Epidermal melanocyte (primary cell): ENCODE data around the gene BMPR1B.
"Not testable (repeated sequence)": the region's sequence is repeated elsewhere in the genome, so short reads cannot be mapped to it uniquely, and the experiment has no call there.

Experiments used
- DNase-seq: peaks from one replicate; pipeline ENCODE4 v3.0.0; 2011; ENCODE audit warnings: low spot score; ENCODE audit not compliant: insufficient read length

Gene BMPR1B

GRCh38 chr4:94832329-94832728 lies 74.6 kb downstream of the BMPR1B start:
- not testable (repeated sequence) for DNase-seq

DNA sequence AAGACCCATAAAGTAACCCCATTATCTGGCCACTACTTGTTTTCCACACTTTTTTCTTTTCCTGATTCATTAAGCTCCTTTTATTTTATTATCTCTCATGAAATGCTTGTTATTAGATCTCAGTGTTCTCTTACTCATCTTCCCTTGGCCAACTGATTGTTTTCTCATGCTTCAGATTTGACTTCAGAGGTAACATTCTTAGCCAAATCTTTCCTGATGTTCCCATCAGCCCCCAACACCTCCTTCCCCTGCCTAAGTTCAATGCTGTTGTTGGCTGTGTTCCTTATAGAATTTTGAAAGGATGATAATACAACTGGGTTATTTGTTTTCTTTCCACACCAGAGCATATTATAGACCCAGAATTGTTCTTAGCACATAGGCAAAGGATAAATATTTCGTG lies 75.6 kb downstream of the BMPR1B start:
- no peak for DNase-seq

DNA sequence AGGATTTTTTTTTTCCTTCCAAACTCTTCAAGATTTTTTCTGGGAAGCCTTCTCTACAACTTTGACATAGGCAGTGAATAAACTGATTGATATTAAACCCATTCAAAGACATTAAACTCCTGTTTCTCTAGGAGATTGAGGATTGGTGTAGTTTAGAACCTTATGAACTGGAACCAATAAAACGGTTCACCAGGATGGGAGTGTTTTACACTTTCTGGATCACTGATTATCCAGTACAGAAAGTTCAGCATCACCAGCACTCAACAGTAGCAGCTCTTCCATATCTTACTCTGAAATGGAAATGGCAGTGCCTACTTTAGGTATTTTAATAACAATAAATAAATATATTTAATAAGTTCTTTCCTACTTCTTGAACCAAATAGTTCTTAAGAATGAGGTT lies 76.7 kb downstream of the BMPR1B start:
- DNase-seq, result no peak

GRCh38 chr4:94841166-94841863 lies 83.6 kb downstream of the BMPR1B start:
- not testable (repeated sequence) for DNase-seq

- no peak for DNase-seq
Measured at GRCh38 chr4:94841864-94842221, 84.1 kb downstream of the BMPR1B start.

DNA sequence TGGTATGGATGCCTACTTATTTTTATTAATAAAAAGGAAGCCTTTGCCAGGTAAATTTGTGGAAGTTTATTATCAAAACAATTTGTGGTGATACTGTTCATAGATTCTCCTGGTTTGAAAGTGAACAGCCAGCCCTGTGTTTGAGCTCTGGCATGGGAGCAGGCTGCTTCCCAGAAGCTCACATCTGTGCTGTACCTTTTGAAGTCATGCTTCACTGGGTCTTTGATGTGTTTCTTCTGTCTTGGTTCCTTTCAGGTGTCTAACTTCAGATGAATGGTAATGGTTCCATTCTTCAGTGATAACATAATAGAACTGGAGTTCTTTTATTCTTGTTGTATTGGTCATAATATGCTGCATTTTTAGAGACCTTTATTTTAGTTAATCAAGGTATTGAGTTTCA lies 85.5 kb downstream of the BMPR1B start:
- no peak for DNase-seq

DNA sequence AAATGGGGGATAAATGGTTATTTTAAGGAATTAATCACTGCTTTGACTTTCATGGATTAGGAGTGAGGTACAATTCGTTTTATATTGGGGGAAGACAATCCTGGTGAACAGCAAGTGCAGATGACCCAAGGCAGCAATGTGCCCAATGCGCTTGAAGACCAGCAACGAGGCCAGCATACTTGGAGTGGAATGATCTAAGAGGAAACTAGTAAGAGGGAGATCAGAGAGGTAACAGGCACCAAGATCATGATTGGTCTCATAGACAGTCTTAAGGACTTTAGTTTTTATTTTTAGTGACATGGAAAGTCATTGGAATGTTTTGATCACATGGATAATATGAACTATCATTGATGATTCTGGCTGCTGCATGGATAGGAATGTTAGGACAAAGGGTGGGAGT lies 90.6 kb downstream of the BMPR1B start:
- no peak for DNase-seq

DNA sequence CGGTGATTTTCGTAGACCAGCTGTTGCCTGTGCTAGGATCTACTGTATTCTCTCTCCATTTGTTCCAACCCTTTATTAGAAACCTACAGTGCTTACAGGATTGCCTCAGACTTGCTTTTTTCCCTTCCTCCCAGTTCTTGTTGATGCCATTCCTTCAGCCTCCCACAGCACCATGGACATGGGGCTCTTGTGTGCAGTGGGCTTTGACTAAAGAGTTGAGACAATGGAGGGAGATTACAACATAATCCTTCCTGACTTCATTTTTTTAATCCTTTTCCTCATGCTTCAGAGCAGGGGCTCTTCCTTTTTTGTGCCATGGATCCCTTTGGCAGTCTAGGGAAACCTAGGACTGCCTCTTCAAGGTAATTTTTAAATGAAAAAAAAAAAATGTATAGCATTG lies 92.1 kb downstream of the BMPR1B start:
- DNase-seq, result no peak

DNA sequence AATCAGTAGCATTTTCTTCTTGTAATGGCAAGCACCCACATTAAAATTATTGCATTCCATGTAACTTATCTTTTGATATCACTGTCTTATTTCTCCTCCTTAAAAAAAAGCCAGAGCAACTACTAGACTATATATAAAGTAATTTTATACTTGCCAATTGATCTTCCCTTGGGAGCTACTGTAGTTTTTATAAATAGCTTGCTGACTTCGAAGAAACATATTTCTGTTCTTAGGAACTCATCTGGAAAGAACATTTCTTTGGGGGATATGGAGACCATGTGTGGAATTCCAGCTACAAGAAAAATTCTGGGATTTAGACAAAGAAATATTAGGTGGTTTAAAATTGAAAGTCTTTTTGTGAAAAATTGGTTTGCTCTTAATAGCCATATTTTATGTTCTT lies 94.9 kb downstream of the BMPR1B start:
- DNase-seq, result no peak

GRCh38 chr4:94856030-94856429 lies 98.3 kb downstream of the BMPR1B start:
- DNase-seq, result no peak

- DNase-seq, result no peak
Measured at GRCh38 chr4:94870146-94870545, 112.4 kb downstream of the BMPR1B start.

DNA sequence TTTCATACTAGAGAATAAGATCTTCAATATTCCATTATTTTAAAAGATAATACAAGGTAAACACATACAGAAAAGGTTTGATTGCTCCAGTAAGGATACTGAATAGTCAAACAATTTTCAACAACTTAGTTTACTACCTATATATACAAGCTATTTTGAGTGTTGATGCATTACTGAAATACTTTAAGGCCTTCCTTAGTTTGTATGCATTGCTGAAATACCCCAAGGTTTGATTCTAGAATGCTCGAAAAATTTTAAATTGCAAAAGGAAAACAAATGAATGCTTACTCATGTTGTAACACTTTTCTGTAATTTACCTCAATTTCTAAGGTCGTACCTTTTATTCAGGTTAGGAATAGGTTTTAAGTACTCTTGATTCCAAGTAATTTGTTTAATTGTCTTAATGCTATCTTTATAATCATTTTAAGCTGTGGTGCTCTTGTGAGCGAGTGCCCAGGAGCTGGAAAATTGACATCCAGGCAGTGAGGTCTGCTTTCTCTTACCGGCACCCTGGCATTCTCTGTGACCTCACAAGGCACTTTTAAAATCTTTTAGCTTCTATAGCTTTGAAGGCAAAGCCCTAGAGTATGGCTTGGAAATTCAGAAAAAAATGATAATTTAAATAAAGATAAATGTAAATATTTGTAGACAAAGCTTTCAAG lies 114.0 kb downstream of the BMPR1B start:
- no peak for DNase-seq

DNA sequence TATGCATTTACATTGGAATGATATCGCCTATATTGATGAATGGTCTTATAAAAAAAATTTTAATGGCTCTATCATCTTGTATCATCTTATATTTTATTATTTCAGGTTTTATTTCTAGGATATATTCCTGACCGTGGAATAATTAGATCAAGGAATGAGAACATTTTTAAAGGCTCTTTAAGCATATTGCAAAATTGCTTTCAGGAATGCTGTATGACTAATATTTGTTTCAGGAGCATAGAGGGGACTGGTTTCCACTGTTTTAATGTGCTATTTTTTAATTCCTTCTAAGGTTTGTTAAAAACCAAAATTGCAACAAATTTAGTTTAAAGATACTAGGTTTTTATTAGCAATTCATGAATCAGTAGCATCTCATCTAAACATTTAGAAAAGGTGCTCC lies 120.2 kb downstream of the BMPR1B start:
- DNase-seq, result no peak

- no peak for DNase-seq
Measured at GRCh38 chr4:94880956-94881355, 123.2 kb downstream of the BMPR1B start.

DNA sequence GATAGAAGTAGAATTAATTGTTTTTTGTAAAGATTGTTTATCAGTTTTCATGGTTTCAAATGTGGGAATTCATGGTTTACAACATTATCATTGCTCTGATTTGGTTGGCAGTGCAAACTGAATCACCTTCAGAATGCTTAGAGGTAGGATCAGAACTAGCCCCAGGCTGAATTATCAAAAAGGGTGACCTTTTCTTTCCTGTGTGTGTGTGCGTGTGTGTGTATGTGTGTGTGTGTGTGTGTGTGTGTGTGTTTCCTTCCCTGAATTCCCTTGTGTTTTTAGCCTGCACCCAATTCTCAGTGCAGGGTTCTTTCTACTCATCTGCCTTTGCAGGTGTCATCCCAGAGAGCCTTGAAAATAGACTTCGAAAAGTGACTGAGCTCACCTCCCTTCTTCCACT lies 125.0 kb downstream of the BMPR1B start:
- no peak for DNase-seq

GRCh38 chr4:94887027-94887426 lies 129.3 kb downstream of the BMPR1B start:
- DNase-seq, result no peak

DNA sequence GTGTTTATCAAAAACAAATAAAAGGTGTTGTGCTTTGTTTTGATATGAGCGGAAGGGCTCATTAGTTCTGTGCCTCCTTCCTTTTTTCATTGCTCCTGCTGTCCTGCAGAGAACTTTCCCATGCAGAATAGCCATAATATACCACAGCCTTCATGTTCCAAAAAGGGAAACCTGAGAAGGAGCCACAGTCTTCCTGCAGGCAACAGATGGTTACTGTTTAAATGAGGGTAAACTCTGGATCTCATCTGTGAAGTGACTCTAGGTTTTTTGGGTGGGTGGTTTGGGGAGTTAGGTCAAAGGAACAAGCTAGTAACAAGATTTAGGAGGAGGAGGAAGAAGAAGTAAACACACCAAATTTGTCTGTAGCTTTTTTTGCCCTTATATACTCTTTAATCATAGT lies 131.8 kb downstream of the BMPR1B start:
- DNase-seq, result no peak

GRCh38 chr4:94889946-94890345 lies 132.2 kb downstream of the BMPR1B start:
- peak; percentile 22 for DNase-seq

DNA sequence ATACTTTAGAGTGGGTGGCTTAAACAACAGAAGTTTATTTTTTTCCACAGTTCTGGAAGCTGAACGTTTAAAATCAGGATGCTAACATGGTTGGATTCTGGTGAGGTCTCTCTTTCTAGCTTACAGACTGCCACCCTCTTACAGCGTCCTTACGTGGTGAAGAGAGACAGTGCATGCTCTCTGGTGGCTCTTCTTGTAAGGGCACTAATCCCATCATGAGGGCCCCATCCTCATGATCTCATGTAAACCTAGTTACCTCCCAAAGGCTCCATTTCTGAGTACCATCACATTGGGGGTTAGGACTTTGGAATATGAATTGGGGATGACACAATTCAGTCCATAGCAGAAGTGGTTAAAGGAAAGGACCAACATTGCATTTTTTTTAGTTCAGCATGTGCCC lies 132.8 kb downstream of the BMPR1B start:
- DNase-seq, result no peak

GRCh38 chr4:94892051-94892450 lies 134.3 kb downstream of the BMPR1B start:
- no peak for DNase-seq

GRCh38 chr4:94895081-94895480 lies 137.3 kb downstream of the BMPR1B start:
- no peak for DNase-seq

DNA sequence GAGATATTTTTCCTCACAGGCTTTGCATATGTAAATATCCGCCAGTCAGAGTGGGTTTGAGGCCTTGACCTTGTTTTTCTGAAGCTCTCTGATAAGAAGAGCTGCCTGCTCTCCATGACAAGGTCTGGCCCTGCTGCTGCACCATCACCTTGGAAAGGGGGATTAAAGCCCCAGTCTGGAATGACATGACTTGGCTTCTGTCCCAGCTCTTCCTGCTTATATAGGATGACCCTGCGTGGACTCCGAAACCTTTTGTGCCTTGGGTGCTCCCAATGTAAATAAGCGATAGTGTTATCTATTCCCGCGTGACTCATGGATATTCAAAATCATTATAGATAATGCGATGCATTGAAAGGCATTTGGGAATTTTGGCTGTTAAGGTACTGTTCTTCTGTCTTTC lies 139.3 kb downstream of the BMPR1B start:
- no peak for DNase-seq

DNA sequence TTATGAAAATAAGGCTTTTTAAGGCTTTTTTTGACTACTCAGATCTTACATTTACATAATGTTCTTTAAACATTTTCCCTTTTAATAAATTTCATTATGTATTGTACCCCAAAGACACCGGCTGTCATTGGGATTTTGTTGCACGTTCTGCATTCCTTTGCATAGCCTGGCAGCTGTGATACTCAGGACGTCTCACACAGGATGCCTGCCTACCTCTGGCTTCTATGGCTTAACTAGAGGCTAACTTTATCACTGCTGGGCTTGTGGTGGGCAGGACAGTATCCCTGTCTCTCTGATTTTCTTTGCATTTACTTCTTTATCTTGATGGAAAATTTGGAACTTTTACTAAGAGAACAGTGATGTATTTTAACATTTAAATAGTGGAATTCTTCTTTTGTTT lies 147.8 kb downstream of the BMPR1B start:
- no peak for DNase-seq
